Activated gamma-delta T cell treated with Interleukin-2 at 50 U/mL for 16 hours (primary cell): ENCODE data around the gene ITGAV.

Source experiments
- DNase-seq: peaks from one replicate; pipeline ENCODE4 v3.0.0-alpha.2; 2020

The ITGAV gene

DNA sequence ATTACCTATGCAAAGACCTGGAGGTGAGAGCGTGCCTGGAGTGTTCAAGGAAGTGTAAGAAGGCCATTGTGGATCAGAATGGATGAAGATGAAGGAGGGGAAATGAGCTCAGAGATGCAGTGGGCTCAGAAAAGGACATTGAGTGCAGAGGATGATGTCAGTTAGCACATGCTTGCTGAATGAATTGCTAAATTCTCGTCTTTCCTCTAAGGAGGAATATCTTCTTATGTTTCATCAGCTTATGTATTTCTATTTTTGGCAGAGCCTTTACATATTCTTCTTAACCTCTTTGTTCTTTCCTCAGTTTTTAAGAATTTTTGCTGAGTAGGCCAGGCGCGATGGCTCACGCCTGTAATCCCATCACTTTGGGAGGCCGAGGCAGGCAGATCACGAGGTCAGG, 134.9 kb downstream of the ITGAV start:
- DNase-seq: no peak

DNA sequence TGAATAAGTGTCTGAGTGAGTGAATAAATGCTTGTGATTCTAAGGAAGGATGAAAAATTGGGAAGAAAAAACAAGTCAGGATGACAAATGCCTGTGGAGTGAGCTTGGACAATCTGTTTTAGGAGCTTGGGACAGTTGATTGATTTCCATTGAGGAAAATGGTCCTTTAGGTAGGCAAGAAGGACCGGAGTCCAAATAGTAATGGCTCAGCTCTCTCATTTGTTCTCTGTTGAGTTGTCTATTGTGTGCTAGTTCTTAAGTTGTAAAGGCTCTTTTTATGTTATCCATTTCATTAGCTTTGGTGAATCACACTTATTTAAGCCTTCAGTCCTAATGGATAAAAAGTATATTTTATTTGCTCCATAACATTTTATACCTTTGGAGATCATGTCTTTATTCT, 135.9 kb downstream of the ITGAV start:
- no peak for DNase-seq

DNA sequence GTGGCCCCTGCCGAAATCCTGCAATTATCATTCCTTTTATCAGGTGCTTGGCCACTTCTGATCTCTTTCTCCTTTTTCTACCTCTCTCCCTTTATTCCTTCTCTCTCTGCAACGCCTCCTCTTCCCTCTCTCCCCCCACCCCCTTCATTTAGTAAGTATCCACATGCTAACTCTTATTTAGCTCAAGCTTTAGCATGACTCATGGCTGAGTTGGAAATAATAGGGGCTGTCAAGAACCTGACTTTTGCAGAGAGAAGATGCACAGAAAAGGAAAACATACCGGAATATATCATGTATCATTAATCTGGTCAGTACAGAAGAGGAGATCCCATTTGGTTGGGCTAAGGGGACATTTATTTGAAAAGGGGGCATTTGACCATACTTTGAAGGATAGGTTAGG, 137.1 kb downstream of the ITGAV start:
- no peak for DNase-seq

DNA sequence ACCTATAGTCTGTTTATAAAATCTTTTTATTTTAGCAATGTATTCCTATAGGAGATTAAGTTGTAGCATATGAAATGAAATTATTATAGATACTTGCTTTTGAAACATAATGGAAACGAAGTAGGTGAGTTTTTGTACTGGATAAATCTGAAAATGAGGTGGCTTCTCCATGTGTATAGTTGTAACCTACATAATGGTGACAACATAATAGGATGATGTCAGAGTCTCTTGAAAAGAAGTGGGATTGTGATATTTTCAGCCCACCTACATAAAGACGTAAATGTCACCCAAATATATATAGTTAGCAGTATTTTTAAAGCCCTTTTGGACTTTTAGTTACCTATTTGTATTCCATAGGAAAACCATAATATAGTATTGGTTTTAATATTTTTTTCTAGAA, 138.8 kb downstream of the ITGAV start:
- DNase-seq: no peak
